K562 (cell line): ENCODE measurements around the gene AQP9. TPM values are rescaled to one million over a fixed set of nuclear protein-coding genes. Genes with fewer than 3 reads are reported as not detected.

Experiments
- NFXL1 ChIP-seq: fragments of 450-650 bp; formaldehyde crosslinking; IDR thresholded peaks from 2 replicates; pipeline ENCODE4 v1.4.0; 2021; ENCODE audit warnings: mild to moderate bottlenecking
- polyA plus RNA-seq, 8 experiments: library from polyadenylated mRNA; depleted of rRNA in 4 of 8; stranded (reverse) in 5 of 8; unstranded in 3 of 8; fragments of >200 nt; fragmentation: Nextera tagmentation in 2 of 8; fragmentation: Illumina TruSeq in 1 of 8; extraction: Ambion mirVana in 2 of 8; extraction: Trizol in 1 of 8; gene quantifications; 2 replicates each; pipeline versions ENCODE4 v1.2.1 to v1.2.3, GENCODE V29; 2011 to 2014; ENCODE audit warnings: inconsistent platforms in 1 of 8, missing spikeins in 1 of 8
- small RNA-seq: library from RNA; depleted of rRNA; stranded (forward); fragments of <200 nt; gene quantifications from one replicate; pipeline ENCODE3, GENCODE V24; 2014
- total RNA-seq, 7 experiments: library from RNA; depleted of rRNA in 6 of 7; stranded (reverse); fragments of >200 nt in 6 of 7; fragmentation: Illumina TruSeq in 2 of 7; extraction: Trizol in 2 of 7; gene quantifications; 2 replicates each; pipeline versions ENCODE4 v1.2.1 to v1.2.3, GENCODE V29; 2011 to 2021; ENCODE audit warnings: low replicate concordance in 1 of 7
- TF ChIP-seq, protein P1 (sequence below): sonication (generic); formaldehyde crosslinking; IDR thresholded peaks from 2 replicates; pipeline ENCODE4 v1.4.0; 2020; ENCODE audit warnings: mild to moderate bottlenecking, missing genetic modification reagents

The AQP9 gene
- total and polyA plus RNA-seq, 9 of the 15 experiments (the other 6 are each of a cell fraction or from before 2014, with no cell fraction given), result 0.04 to 0.33 (median 0.07) TPM; not detected in 4

DNA sequence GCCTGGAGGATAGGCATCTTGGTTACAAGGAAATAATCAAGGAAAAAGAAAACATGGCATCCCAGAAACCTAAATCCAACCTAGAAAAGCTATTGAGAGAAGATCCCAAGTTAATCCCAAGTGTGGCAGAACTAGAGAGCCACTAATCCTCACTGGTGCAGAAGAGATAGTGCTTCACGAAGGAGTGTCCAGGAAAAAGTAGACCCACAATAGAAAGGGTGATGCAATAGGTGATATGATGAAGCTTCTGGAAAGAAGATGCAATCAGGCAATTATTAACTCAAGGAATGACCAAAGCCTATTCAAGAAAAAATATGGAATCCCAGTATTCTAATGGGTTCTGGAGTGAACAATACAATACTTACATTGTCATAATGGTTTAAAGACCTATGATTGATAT, 95.2 kb downstream of the AQP9 start (continued):
- TF ChIP-seq, protein P1, sequence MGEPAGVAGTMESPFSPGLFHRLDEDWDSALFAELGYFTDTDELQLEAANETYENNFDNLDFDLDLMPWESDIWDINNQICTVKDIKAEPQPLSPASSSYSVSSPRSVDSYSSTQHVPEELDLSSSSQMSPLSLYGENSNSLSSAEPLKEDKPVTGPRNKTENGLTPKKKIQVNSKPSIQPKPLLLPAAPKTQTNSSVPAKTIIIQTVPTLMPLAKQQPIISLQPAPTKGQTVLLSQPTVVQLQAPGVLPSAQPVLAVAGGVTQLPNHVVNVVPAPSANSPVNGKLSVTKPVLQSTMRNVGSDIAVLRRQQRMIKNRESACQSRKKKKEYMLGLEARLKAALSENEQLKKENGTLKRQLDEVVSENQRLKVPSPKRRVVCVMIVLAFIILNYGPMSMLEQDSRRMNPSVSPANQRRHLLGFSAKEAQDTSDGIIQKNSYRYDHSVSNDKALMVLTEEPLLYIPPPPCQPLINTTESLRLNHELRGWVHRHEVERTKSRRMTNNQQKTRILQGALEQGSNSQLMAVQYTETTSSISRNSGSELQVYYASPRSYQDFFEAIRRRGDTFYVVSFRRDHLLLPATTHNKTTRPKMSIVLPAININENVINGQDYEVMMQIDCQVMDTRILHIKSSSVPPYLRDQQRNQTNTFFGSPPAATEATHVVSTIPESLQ, result no peak
- no peak for TF ChIP-seq NFXL1 (CRISPR knock-in tag)

Small RNAs within 50 kb of the gene (small RNA-seq; reads per million reads assigned to genes)
- not detected for gene MTCO3P23

Other genes starting within 250 kb of the AQP9 start
- 231 and 291 TPM in 2 replicates for gene ALDH1A2, start 72.7 kb upstream of the AQP9 start, total RNA-seq (2014; rRNA removed)
- gene ALDH1A2, start 72.7 kb upstream of the AQP9 start, total RNA-seq (2014; rRNA removed; fragmentation: Illumina TruSeq; extraction: Trizol), result 333 and 354 TPM in 2 replicates
- 328 and 338 TPM in 2 replicates for gene ALDH1A2, start 72.7 kb upstream of the AQP9 start, total RNA-seq (2015; rRNA removed; fragmentation: Illumina TruSeq; extraction: Trizol)
- gene ALDH1A2, start 72.7 kb upstream of the AQP9 start, total RNA-seq (2021), result 393 and 398 TPM in 2 replicates
- gene ALDH1A2, start 72.7 kb upstream of the AQP9 start, polyA plus RNA-seq (2011; rRNA removed), result 357 and 368 TPM in 2 replicates
- gene ALDH1A2, start 72.7 kb upstream of the AQP9 start, polyA plus RNA-seq (2014; fragmentation: Illumina TruSeq; extraction: Trizol), result 310 and 328 TPM in 2 replicates
- gene ALDH1A2, start 72.7 kb upstream of the AQP9 start, polyA plus RNA-seq (2014; fragmentation: Nextera tagmentation; extraction: Ambion mirVana), result 100 to 1,000 TPM; 115 to 185 TPM
- 347 and 404 TPM in 2 replicates for gene ALDH1A2, start 72.7 kb upstream of the AQP9 start, polyA plus RNA-seq (2014; rRNA removed)